Mononuclear cell (primary cell): ENCODE data around the gene MEX3B. TPM values are rescaled to one million over a fixed set of nuclear protein-coding genes. Genes with fewer than 3 reads are reported as not detected.
"Not testable (repeated sequence)": the region's sequence is repeated elsewhere in the genome, so short reads cannot be mapped to it uniquely, and the experiment has no call there.

ENCODE experiments used
- H3K27me3 ChIP-seq: 2 replicates; pipeline ENCODE4 v1.6.0; 2011; ENCODE audit warnings: low read length, control low read depth; ENCODE audit not compliant: insufficient read depth
- H3K4me1 ChIP-seq: 2 replicates; pipeline ENCODE4 v1.5.1; 2011; ENCODE audit warnings: mild to moderate bottlenecking, low read length, control low read depth; ENCODE audit not compliant: insufficient read depth
- H3K4me3 ChIP-seq: 2 replicates; pipeline ENCODE4 v1.5.1; 2011; ENCODE audit warnings: mild to moderate bottlenecking, low read length, moderate library complexity
- H3K9me3 ChIP-seq: 2 replicates; pipeline ENCODE4 v1.5.1; 2011; ENCODE audit warnings: low read depth, mild to moderate bottlenecking, control low read depth, low read length
- total RNA-seq: library from RNA; depleted of rRNA; stranded (reverse); fragments of >200 nt; gene quantifications from one replicate; pipeline ENCODE4 v1.2.3, GENCODE V29; 2012

MEX3B gene
- total RNA-seq, 1 donor = 1.3 TPM

- H3K4me1 ChIP-seq, H3K4me3 ChIP-seq, H3K27me3 ChIP-seq: not testable (repeated sequence)
- H3K9me3 ChIP-seq = peaks cover 17% of the 10 kb centered on the region
Measured at GRCh38 chr15:81995081-81995480, 50.7 kb downstream of the MEX3B start.

GRCh38 chr15:81992523-81992922 is 53.3 kb downstream of the MEX3B start:
- Histone ChIP-seq H3K9me3 (peaks cover 17% of the 10 kb centered on the region), H3K4me1 (no peaks in the 10 kb centered on the region), H3K4me3 (no peak overlapping the region), H3K27me3 (peaks cover 3% of the 10 kb centered on the region)

Other genes starting within 250 kb of the MEX3B start
- gene EFL1, start 216.7 kb upstream of the MEX3B start, total RNA-seq = 10.8 TPM
- gene SAXO2, start 216.8 kb upstream of the MEX3B start, total RNA-seq = 2.1 TPM